AG04450 (cell line): Measurements from ENCODE around the gene MAPK8IP2. TPM values are rescaled to one million over a fixed set of nuclear protein-coding genes. Genes with fewer than 3 reads are reported as not detected.

ENCODE experiments used
- CTCF ChIA-PET: fragments of 300-600, 350-600 bp; formaldehyde crosslinking; extraction: SDS; loops from one replicate; lab custom pipeline; 2022; ENCODE audit warnings: antibody characterized with exemption, inconsistent platforms; lab: Charles Lee
- POLR2A ChIA-PET: fragments of 350-600 bp; formaldehyde crosslinking; extraction: SDS; loops from one replicate; lab custom pipeline; 2021; ENCODE audit warnings: antibody characterized with exemption, inconsistent platforms; lab: Yijun Ruan, JAX
- DNase-seq: peaks from one replicate; pipeline ENCODE4 v3.0.0-alpha.2; 2011; ENCODE audit warnings: low read depth, low spot score
- H3K27ac ChIP-seq: one replicate; pipeline ENCODE4 v1.5.1; 2012; ENCODE audit warnings: low read depth, low read length, control low read depth
- H3K27me3 ChIP-seq: one replicate; pipeline ENCODE4 v1.6.0; 2012; ENCODE audit warnings: low read length; ENCODE audit not compliant: control insufficient read depth, insufficient read depth
- H3K4me3 ChIP-seq: 2 replicates; pipeline ENCODE4 v1.5.1; 2011; ENCODE audit warnings: mild to moderate bottlenecking, low read depth, low read length, control low read depth
- H3K9me3 ChIP-seq: 2 replicates; pipeline ENCODE4 v1.5.1; 2012; ENCODE audit warnings: low read length; ENCODE audit not compliant: control insufficient read depth, insufficient read depth
- CTCF ChIP-seq: IDR thresholded peaks from 2 replicates; pipeline ENCODE4 v1.5.1; 2011; ENCODE audit warnings: low read depth, low read length, control low read depth, inconsistent platforms
- polyA plus RNA-seq: library from polyadenylated mRNA; depleted of rRNA; stranded (reverse); fragments of >200 nt; gene quantifications from 2 replicates; pipeline ENCODE4 v1.2.3, GENCODE V29; 2011

Gene MAPK8IP2
- polyA plus RNA-seq, 1 experiment: 0.16 TPM

- Histone ChIP-seq H3K4me3 (no peak overlapping the region), H3K27me3 (peaks cover 13% of the 10 kb centered on the region), H3K27ac (no peak overlapping the region), H3K9me3 (no peaks in the 10 kb centered on the region)
- TF ChIP-seq CTCF: no peak
- POLR2A ChIA-PET: no interaction called here
- no peak for DNase-seq
- CTCF ChIA-PET: interaction anchor here (0.8 to 1.5 kb wide), 2 partner anchors 22 to 36 kb away, joined by 3 to 8 read pairs; partner anchors contain the start of gene SYCE3
Observed at GRCh38 chr22:50585238-50585637, 15.4 kb upstream of the MAPK8IP2 start.

- ChIA-PET POLR2A (no interaction called here), CTCF (interaction anchor here (1.5 kb wide), 1 partner anchor 23 kb away, joined by 8 read pairs; the partner anchor contains the start of gene SYCE3)
- no peak for TF ChIP-seq CTCF
- H3K4me3 ChIP-seq: no peak overlapping the region
- no peak overlapping the region for H3K27ac ChIP-seq
- H3K9me3 ChIP-seq: no peaks in the 10 kb centered on the region
- H3K27me3 ChIP-seq: peaks cover 13% of the 10 kb centered on the region
- DNase-seq: no peak
Observed at GRCh38 chr22:50585781-50586180, 14.8 kb upstream of the MAPK8IP2 start.

GRCh38 chr22:50586416-50586815 lies 14.2 kb upstream of the MAPK8IP2 start:
- POLR2A ChIA-PET: no interaction called here
- Histone ChIP-seq H3K4me3 (no peak overlapping the region), H3K9me3 (no peaks in the 10 kb centered on the region), H3K27ac (no peak overlapping the region), H3K27me3 (peaks cover 13% of the 10 kb centered on the region)
- CTCF ChIA-PET: interaction anchor here (1.2 kb wide), 1 partner anchor 61 kb away, joined by 3 read pairs; no protein-coding TSS in a partner anchor
- TF ChIP-seq CTCF: no peak
- DNase-seq: no peak

- H3K27me3 ChIP-seq: peaks cover 17% of the 10 kb centered on the region
- no peak overlapping the region for H3K4me3 ChIP-seq
- POLR2A ChIA-PET: interaction anchor here (1.0 kb wide), 1 partner anchor 12 kb away, joined by 3 read pairs; no protein-coding TSS in a partner anchor
- CTCF ChIA-PET: interaction anchor here (1.2 to 1.5 kb wide), 3 partner anchors 25 to 62 kb away, joined by 3 read pairs; partner anchors contain the start of gene SYCE3
- H3K27ac ChIP-seq: no peak overlapping the region
- no peak for DNase-seq
- no peak for TF ChIP-seq CTCF
- H3K9me3 ChIP-seq: no peaks in the 10 kb centered on the region
Observed at GRCh38 chr22:50587407-50587806, 13.2 kb upstream of the MAPK8IP2 start.

GRCh38 chr22:50595189-50595588 lies 5.4 kb upstream of the MAPK8IP2 start:
- ChIA-PET POLR2A (no interaction called here), CTCF (no interaction called here)
- no peak for DNase-seq

More at GRCh38 chr22:50595189-50595588, 5.4 kb upstream of the MAPK8IP2 start:
- Histone ChIP-seq H3K27ac (no peak overlapping the region), H3K27me3 (peaks cover 23% of the 10 kb centered on the region), H3K9me3 (no peaks in the 10 kb centered on the region; the same call in 1 of the 2 replicates), H3K4me3 (no peak overlapping the region)
- TF ChIP-seq CTCF: no peak
